Smooth muscle cell (in vitro differentiated cells): ENCODE data around the gene ARHGAP24. TPM values are rescaled to one million over a fixed set of nuclear protein-coding genes. Genes with fewer than 3 reads are reported as not detected.
A peak's percentile ranks its signal among the peaks of the same experiment; 100 is the strongest.

Experiments used
- DNase-seq: peaks from one replicate; lab custom pipeline; 2025; ENCODE audit not compliant: unreplicated experiment; lab: John Stamatoyannopoulos, UW
- H2AFZ ChIP-seq: fragments of 200-600 bp; sonication (generic); 2 replicates; pipeline ENCODE4 v1.6.0; 2016; ENCODE audit warnings: antibody characterized with exemption, low read depth, mild to moderate bottlenecking
- H3F3A ChIP-seq: fragments of 200-600 bp; sonication (generic); 2 replicates; pipeline ENCODE4 v1.6.0; 2017; ENCODE audit warnings: antibody characterized with exemption, low read depth
- H3K27ac ChIP-seq: fragments of 200-600 bp; sonication (generic); 2 replicates; pipeline ENCODE4 v1.5.1; 2016; ENCODE audit warnings: low read depth, mild to moderate bottlenecking
- H3K27me3 ChIP-seq: fragments of 200-600 bp; sonication (generic); 2 replicates; pipeline ENCODE4 v1.6.1; 2016; ENCODE audit warnings: low read depth, mild to moderate bottlenecking
- H3K36me3 ChIP-seq: fragments of 200-600 bp; sonication (generic); 2 replicates; pipeline ENCODE4 v1.5.1; 2016; ENCODE audit warnings: low read depth
- H3K4me1 ChIP-seq: fragments of 200-600 bp; sonication (generic); 2 replicates; pipeline ENCODE4 v1.5.1; 2016; ENCODE audit warnings: low read depth
- H3K4me2 ChIP-seq: fragments of 200-600 bp; sonication (generic); 2 replicates; pipeline ENCODE4 v1.6.0; 2016; ENCODE audit warnings: mild to moderate bottlenecking
- H3K4me3 ChIP-seq: fragments of 200-600 bp; sonication (generic); 2 replicates; pipeline ENCODE4 v1.5.1; 2016; ENCODE audit warnings: mild to moderate bottlenecking
- H3K79me2 ChIP-seq: fragments of 200-600 bp; sonication (generic); 2 replicates; pipeline ENCODE4 v1.6.0; 2016; ENCODE audit warnings: low read depth, mild to moderate bottlenecking
- H3K9ac ChIP-seq: fragments of 200-600 bp; sonication (generic); 2 replicates; pipeline ENCODE4 v1.6.0; 2016; ENCODE audit warnings: low read depth
- H3K9me3 ChIP-seq: fragments of 200-600 bp; sonication (generic); replicated peaks from 2 replicates; pipeline ENCODE4 v1.5.1; 2016; ENCODE audit warnings: low read depth
- H4K20me1 ChIP-seq: fragments of 200-600 bp; sonication (generic); 2 replicates; pipeline ENCODE4 v1.6.0; 2016; ENCODE audit warnings: low read depth
- WGBS: methylation state at CpG from one replicate; pipeline ENCODE4 v1.1.7; 2016; ENCODE audit warnings: low lambda C conversion rate; 5-methylcytosine and 5-hydroxymethylcytosine counted together
- polyA plus RNA-seq: library from polyadenylated mRNA; unstranded; fragments of >200 nt; fragmentation: Nextera tagmentation; extraction: Ambion mirVana; gene quantifications from 2 replicates; pipeline ENCODE4 v1.2.1, GENCODE V29; 2016
- total RNA-seq: library from RNA; depleted of rRNA; stranded (reverse); fragments of >200 nt; gene quantifications from 2 replicates; pipeline ENCODE4 v1.2.3, GENCODE V29; 2014
- TF ChIP-seq, protein P1 (sequence below): fragments of 200-600 bp; sonication (generic); IDR thresholded peaks from 2 replicates; pipeline ENCODE4 v1.5.1; 2017; ENCODE audit warnings: borderline replicate concordance, mild to moderate bottlenecking, antibody characterized with exemption; ENCODE audit not compliant: insufficient read depth, poor library complexity, severe bottlenecking

The ARHGAP24 gene
- total and polyA plus RNA-seq, 2 experiments from 2014 or later: 4.9 to 18.2 TPM

DNA sequence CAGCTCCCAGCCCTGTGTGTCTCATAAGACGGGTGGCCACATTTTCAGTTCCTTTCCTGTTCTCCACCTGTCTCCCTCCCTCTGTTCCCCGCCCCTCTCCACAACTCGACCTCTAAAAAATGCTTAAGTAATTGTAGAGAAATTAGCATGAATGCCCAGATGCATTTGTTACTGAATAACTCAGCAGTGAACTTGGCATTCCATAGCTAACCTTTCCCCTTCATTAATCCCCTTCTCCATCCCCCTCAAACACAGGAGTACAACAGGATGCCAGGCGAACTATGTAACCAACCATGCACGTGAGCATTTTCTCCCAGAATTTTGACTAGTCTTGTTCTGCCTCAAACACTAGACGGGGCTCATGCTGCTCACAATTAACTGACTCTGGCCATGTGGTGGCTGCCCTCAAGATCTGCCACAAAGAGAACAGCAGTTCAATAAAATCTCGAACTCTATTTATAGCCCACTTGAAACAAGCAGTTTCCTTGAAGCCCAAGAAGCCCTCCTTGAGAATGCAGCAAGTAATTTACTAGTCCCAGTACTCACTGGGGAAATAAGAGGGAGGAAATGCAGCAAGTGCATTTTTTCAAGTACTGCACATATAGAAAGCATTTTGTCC lies 351.2 kb downstream of the ARHGAP24 start:
- H3K36me3 ChIP-seq: no peaks in the 10 kb centered on the region
- no peak overlapping the region for H3K4me2 ChIP-seq
- WGBS: 23% methylated on average over 7 of the region's 7 CpGs
- H2AFZ ChIP-seq: no peak overlapping the region
- no peaks in the 10 kb centered on the region for H3K79me2 ChIP-seq
- H3K27ac ChIP-seq: peak overlapping the region; percentile 10
- no peaks in the 10 kb centered on the region for H3K9me3 ChIP-seq
- TF ChIP-seq, protein P1, sequence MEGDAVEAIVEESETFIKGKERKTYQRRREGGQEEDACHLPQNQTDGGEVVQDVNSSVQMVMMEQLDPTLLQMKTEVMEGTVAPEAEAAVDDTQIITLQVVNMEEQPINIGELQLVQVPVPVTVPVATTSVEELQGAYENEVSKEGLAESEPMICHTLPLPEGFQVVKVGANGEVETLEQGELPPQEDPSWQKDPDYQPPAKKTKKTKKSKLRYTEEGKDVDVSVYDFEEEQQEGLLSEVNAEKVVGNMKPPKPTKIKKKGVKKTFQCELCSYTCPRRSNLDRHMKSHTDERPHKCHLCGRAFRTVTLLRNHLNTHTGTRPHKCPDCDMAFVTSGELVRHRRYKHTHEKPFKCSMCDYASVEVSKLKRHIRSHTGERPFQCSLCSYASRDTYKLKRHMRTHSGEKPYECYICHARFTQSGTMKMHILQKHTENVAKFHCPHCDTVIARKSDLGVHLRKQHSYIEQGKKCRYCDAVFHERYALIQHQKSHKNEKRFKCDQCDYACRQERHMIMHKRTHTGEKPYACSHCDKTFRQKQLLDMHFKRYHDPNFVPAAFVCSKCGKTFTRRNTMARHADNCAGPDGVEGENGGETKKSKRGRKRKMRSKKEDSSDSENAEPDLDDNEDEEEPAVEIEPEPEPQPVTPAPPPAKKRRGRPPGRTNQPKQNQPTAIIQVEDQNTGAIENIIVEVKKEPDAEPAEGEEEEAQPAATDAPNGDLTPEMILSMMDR: no peak
- no peaks in the 10 kb centered on the region for H3F3A ChIP-seq
- no peak for DNase-seq
- H4K20me1 ChIP-seq: peaks cover 19% of the 10 kb centered on the region
- no peak overlapping the region for H3K9ac ChIP-seq
- H3K4me3 ChIP-seq: no peak overlapping the region
- H3K4me1 ChIP-seq: peaks cover 24% of the 10 kb centered on the region
- no peaks in the 10 kb centered on the region for H3K27me3 ChIP-seq

DNA sequence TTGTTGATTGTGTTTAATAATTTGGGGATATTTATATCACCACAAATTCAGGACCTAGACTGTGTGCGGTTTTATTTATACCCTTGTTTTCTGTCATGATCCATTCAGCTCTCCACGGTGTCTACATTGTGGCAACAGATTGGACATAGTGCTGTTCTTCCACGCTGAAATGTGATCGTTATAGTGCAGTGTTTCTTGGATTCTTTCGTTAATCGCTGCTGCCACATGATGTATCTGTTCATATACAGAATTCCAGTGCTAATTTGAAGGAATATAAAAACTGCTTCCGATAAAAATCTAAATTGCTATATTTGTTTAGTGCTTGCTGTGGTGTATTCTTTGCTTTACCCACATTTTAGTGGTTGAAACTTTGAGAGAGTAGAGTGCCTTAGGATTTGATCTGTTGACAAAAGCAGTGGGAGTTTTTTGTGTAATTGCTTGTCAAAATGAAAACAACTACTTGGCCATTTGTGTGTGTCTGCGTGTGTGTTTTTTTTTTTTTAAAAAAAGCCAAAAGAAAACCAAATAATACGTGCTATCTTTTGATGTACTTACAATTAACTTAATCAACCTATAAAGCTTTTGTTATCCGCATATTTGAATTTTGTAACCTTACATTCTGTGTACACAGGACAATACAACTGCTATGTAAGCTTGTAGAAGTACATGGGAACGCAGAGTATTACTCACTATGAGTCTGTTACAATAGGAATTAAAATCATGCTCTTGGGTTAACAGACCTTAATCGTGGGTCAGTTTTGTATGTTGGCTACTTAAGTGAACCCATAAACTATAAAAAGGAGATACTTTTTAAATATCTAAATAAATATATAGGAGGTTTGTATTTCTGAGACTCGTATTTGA lies 353.3 kb downstream of the ARHGAP24 start:
- no peaks in the 10 kb centered on the region for H3K27me3 ChIP-seq
- no peak overlapping the region for H3K27ac ChIP-seq
- peak overlapping the region; percentile 67 for H3K4me2 ChIP-seq
- H4K20me1 ChIP-seq: peaks cover 19% of the 10 kb centered on the region
- H3K9ac ChIP-seq: no peak overlapping the region
- TF ChIP-seq, protein P1: no peak
- peak overlapping the region; percentile 42 for H3K4me3 ChIP-seq
- no peaks in the 10 kb centered on the region for H3K79me2 ChIP-seq
- H2AFZ ChIP-seq: no peak overlapping the region
- H3K9me3 ChIP-seq: no peaks in the 10 kb centered on the region
- H3K36me3 ChIP-seq: no peaks in the 10 kb centered on the region
- 93% methylated on average over 13 of the region's 13 CpGs for WGBS
- peaks cover 23% of the 10 kb centered on the region for H3K4me1 ChIP-seq
- DNase-seq: no peak
- no peaks in the 10 kb centered on the region for H3F3A ChIP-seq

DNA sequence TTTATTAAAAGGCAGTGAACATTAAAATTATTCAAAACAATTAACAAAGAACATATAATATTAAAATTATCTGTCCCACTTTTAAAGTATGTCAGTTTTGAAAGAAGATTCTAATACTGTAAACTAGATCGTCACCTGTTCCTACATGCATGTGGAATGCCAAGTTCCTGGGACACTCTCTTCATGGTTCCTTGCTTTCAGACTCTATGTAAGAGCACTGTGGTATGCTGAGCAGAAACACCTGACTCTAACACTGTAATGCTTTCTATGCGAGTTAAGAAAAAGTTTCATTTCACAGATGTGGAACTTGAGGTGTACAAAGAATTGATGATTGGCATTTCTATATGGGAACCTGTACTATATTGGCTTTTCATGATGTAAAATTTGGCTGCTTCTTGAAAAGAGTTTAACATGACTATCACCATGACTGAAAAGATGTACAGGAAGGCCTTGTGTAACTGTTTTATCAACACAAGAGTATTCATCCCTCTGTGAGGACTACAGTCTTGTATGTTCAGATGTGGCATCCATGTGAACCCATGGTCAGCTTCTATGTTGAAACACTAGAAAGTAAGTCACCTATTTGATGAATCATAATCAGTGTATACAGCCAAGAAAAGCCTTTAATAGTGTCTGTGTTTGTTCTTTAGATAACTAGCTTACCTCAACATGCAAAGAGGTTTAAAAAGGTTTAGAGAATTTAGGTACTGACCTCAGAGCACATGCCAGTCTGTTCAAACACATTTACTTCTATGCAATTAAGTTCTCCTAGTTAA lies 354.5 kb downstream of the ARHGAP24 start:
- DNase-seq: no peak
- Histone ChIP-seq H3K4me2 (no peak overlapping the region), H3K27me3 (no peaks in the 10 kb centered on the region), H2AFZ (no peak overlapping the region), H3F3A (no peaks in the 10 kb centered on the region), H4K20me1 (peaks cover 19% of the 10 kb centered on the region), H3K4me1 (peaks cover 20% of the 10 kb centered on the region), H3K9ac (no peak overlapping the region), H3K27ac (no peak overlapping the region), H3K4me3 (no peak overlapping the region), H3K9me3 (no peaks in the 10 kb centered on the region), H3K79me2 (no peaks in the 10 kb centered on the region), H3K36me3 (no peaks in the 10 kb centered on the region)
- TF ChIP-seq, protein P1: no peak
- 72% methylated on average over 2 of the region's 2 CpGs for WGBS
